HepG2 (cell line): Measurements from ENCODE around the gene PLLP. TPM values are rescaled to one million over a fixed set of nuclear protein-coding genes. Genes with fewer than 3 reads are reported as not detected.

Experiments used
- ATAC-seq: fragments of 200-7000 bp; cut with Tn5 transposase; 3 replicates; pipeline ENCODE4 v1.9.1; 2020; ENCODE audit warnings: mild to moderate bottlenecking, moderate library complexity
- BruUV-seq: library from RNA; stranded (reverse); fragments of 400-500 nt; replicated peaks from 2 replicates; lab custom pipeline; 2021; lab: Mats Ljungman, UMichigan
- CTCF ChIA-PET: fragments of 300-600 bp; formaldehyde crosslinking; extraction: SDS; loops from one replicate; lab custom pipeline; 2021; ENCODE audit warnings: low total read pairs, inconsistent platforms, low intra/inter-chr PET ratio; lab: Yijun Ruan, JAX
- POLR2A ChIA-PET: fragments of 350-600 bp; sonication (Branson Sonifier 250); formaldehyde crosslinking; loops from one replicate; lab custom pipeline; 2020; ENCODE audit warnings: antibody characterized with exemption, inconsistent platforms; lab: Yijun Ruan, JAX
- DNase-seq: peaks from one replicate; pipeline ENCODE4 v3.0.0-alpha.2; 2015; ENCODE audit warnings: low spot score
- FAIRE-seq: peaks from 3 replicates; lab custom pipeline; 2011; peaks lifted over from hg19 to GRCh38; lab: Jason Lieb, UNC
- H2AFZ ChIP-seq: one replicate; pipeline ENCODE4 v1.6.1; 2011; ENCODE audit warnings: low read length, inconsistent platforms
- H3K27ac ChIP-seq: fragments of 300-600 bp; 3 replicates; pipeline ENCODE4 v1.8.0; 2011; ENCODE audit warnings: mixed run types, mild to moderate bottlenecking, mixed read lengths, low read length, inconsistent platforms; ENCODE audit not compliant: insufficient read depth; ENCODE audit errors: extremely low read length
- H3K27me3 ChIP-seq, 2 experiments: fragments of 200-600 bp in 1 of 2; 2 replicates in 1 of 2; 3 replicates in 1 of 2; pipeline versions ENCODE4 v1.6.0 to v1.8.0; 2011; ENCODE audit warnings: low read length in 2 of 2, mild to moderate bottlenecking in 2 of 2, moderate library complexity in 2 of 2, inconsistent platforms in 1 of 2; ENCODE audit not compliant: insufficient read depth in 2 of 2, control insufficient read depth in 1 of 2
- H3K36me3 ChIP-seq, 2 experiments: fragments of 200-600 bp in 1 of 2; replicated peaks in 1 of 2; 2 replicates in 1 of 2; 3 replicates in 1 of 2; pipeline versions ENCODE4 v1.5.1 to v1.8.0; 2011; ENCODE audit warnings: low read length in 2 of 2, inconsistent platforms in 1 of 2; ENCODE audit not compliant: insufficient read depth in 2 of 2, control insufficient read depth in 1 of 2
- H3K4me1 ChIP-seq: 2 replicates; pipeline ENCODE4 v1.5.1; 2012; ENCODE audit warnings: low read length, inconsistent platforms; ENCODE audit not compliant: insufficient read depth
- H3K4me2 ChIP-seq: 2 replicates; pipeline ENCODE4 v1.6.0; 2011; ENCODE audit warnings: low read depth, low read length, inconsistent platforms
- H3K4me3 ChIP-seq, 3 experiments: fragments of 200-600 bp in 1 of 3; sonication (generic), shearing (Covaris generic) in 1 of 3; replicated peaks in 1 of 3; 2 replicates each; pipeline ENCODE4 v1.5.1; 2011 to 2016; ENCODE audit warnings: low read length in 3 of 3, inconsistent platforms in 2 of 3, low read depth in 2 of 3, mild to moderate bottlenecking in 2 of 3, control low read depth in 1 of 3, mixed read lengths in 1 of 3; ENCODE audit not compliant: insufficient read depth in 1 of 3
- H3K79me2 ChIP-seq: one replicate; pipeline ENCODE4 v1.6.1; 2011; ENCODE audit warnings: low read length, inconsistent platforms; ENCODE audit not compliant: insufficient read depth
- H3K9ac ChIP-seq: 2 replicates; pipeline ENCODE4 v1.6.0; 2011; ENCODE audit warnings: mild to moderate bottlenecking, low read depth, low read length, inconsistent platforms; ENCODE audit not compliant: insufficient read depth
- H3K9me3 ChIP-seq: 2 replicates; pipeline ENCODE4 v1.5.1; 2012; ENCODE audit warnings: mild to moderate bottlenecking, low read length
- H4K20me1 ChIP-seq: 2 replicates; pipeline ENCODE4 v1.6.0; 2011; ENCODE audit warnings: inconsistent platforms, mild to moderate bottlenecking, low read length, moderate library complexity; ENCODE audit not compliant: insufficient read depth
- FOXA1 ChIP-seq, 2 experiments: fragments of 450-650 bp in 1 of 2; sonication (generic) in 1 of 2; formaldehyde crosslinking in 1 of 2; IDR thresholded peaks; 2 replicates each; pipeline versions ENCODE4 v1.4.0 to v1.6.1; 2016 to 2020; ENCODE audit warnings: missing genetic modification reagents in 1 of 2
- HNF4A ChIP-seq: sonication (generic); formaldehyde crosslinking; IDR thresholded peaks from 2 replicates; pipeline ENCODE4 v1.4.0; 2020; ENCODE audit warnings: missing genetic modification reagents
- ZNF251 ChIP-seq: sonication (generic); formaldehyde crosslinking; IDR thresholded peaks from 2 replicates; pipeline ENCODE4 v1.9.0; 2021; ENCODE audit warnings: mild to moderate bottlenecking, missing genetic modification reagents
- WGBS: methylation state at CpG from one replicate; pipeline ENCODE4 v1.1.6; 2017; ENCODE audit warnings: low lambda C conversion rate; 5-methylcytosine and 5-hydroxymethylcytosine counted together
- in situ Hi-C: cut with HindIII; loops from 2 replicates; pipeline ENCODE4 v1.10.0; 2017; ENCODE audit warnings: low pct_unique_long_range_greater_than_20kb; ENCODE audit not compliant: extremely low pct_ligation_motif_present
- intact Hi-C: fragments of 100-400 bp; cut with micrococcal nuclease; formaldehyde crosslinking; loops from one replicate; pipeline ENCODE4 v1.10.0; 2022; ENCODE audit not compliant: unreplicated experiment
- polyA plus RNA-seq, 8 experiments: library from polyadenylated mRNA; depleted of rRNA in 3 of 8; stranded (reverse) in 7 of 8; unstranded in 1 of 8; fragments of >200 nt; fragmentation: Illumina TruSeq in 4 of 8; extraction: Trizol in 4 of 8; gene quantifications; 2 replicates each; pipeline versions ENCODE4 v1.2.1 to v1.2.3, GENCODE V29; 2011 to 2016; ENCODE audit warnings: low read depth in 4 of 8, missing spikeins in 1 of 8, mixed read lengths in 1 of 8; ENCODE audit not compliant: insufficient read depth in 1 of 8
- total RNA-seq, 5 experiments: library from RNA; depleted of rRNA; stranded (reverse); fragments of >200 nt; fragmentation: Illumina TruSeq; extraction: Trizol; gene quantifications; 2 replicates each; pipeline ENCODE4 v1.2.3, GENCODE V29; 2016; ENCODE audit warnings: low read depth in 1 of 5
- TF ChIP-seq, protein P1 (sequence below): IDR thresholded peaks from 2 replicates; pipeline ENCODE4 v1.6.1; 2016; ENCODE audit warnings: missing compliant biosample characterization, missing genetic modification reagents, borderline replicate concordance

The PLLP gene
- total and polyA plus RNA-seq, 2 of the 13 experiments (the other 11 are each of a cell fraction or from before 2014, with no cell fraction given) = 60.6 to 127 TPM

DNA sequence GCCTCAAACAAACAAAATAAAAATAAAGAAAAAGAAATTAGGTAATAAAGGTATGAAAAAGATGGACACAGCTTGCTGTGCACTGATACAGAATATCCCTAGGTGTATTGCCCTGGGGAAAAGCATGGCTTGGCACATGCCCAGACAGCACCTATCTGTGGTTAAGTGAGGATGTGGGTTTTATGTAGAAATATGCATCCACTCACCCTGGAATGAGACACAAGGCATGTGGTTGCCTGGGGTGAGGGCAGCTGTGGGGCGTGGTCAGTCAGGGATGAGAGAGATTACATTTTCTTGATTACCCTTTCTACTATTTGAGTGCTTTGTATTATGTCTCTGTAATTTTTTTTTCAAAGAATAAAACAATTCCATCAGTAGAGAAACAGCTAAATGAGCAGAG is 6.9 kb downstream of the PLLP start:
- no TSS peak for BruUV-seq
- no peak for ATAC-seq

DNA sequence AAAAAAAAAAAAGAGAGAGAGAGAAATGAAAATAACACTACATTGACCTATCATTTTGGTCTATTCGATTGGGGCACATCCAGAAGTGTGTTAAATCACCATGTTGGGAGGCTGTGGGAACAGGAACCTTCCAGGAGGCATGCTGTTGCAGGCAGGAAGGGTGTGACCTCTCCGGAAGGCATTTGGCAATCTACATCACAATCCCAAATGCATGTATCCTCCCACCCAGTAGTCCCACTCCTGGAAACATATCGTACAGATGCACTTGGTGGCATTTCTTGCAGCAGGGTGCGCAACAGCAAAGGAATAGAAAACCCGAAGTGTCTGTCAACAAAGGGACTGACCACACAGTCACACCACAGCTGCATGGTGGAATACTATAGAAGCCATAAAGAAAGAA is 7.9 kb downstream of the PLLP start:
- intact Hi-C loops = no loop called here
- ATAC-seq (no peak), FAIRE-seq (no peak), DNase-seq (no peak)
- no peak overlapping the region for H3K9ac ChIP-seq
- BruUV-seq = no TSS peak
- peaks cover 3 to 7% of the 10 kb centered on the region in 2 experiments; a peak in 1 of 5 replicates for H3K36me3 ChIP-seq
- peaks cover 52% of the 10 kb centered on the region for H3K79me2 ChIP-seq
- POLR2A ChIA-PET = no interaction called here
- no peak overlapping the region for H3K4me2 ChIP-seq
- CTCF ChIA-PET = no interaction called here
- H3K4me1 ChIP-seq = peaks cover 100% of the 10 kb centered on the region
- TF ChIP-seq FOXA1 (IDR thresholded peaks at IDR 0.05) (no peak), FOXA1 (CRISPR knock-in tag; IDR thresholded peaks at IDR 0.05) (peak; percentile 16; the same call in 1 of the 2 replicates), HNF4A (CRISPR knock-in tag) (no peak)
- no peak overlapping the region for H2AFZ ChIP-seq
- H3K9me3 ChIP-seq = no peaks in the 10 kb centered on the region
- no peak overlapping the region for H3K27ac ChIP-seq
- no peak overlapping the region for H3K4me3 ChIP-seq
- in situ Hi-C loops = no loop called here
- peaks cover 7% of the 10 kb centered on the region; the same call in 1 of the 2 replicates for H4K20me1 ChIP-seq
- 84% methylated on average over 5 of the region's 5 CpGs for WGBS
- H3K27me3 ChIP-seq = no peaks in the 10 kb centered on the region

More for the DNA sequence above, 6.9 kb downstream of the PLLP start:
- H3K4me1 ChIP-seq = peaks cover 100% of the 10 kb centered on the region
- no peak overlapping the region for H3K4me3 ChIP-seq
- no peak overlapping the region for H2AFZ ChIP-seq
- no peaks in the 10 kb centered on the region for H3K27me3 ChIP-seq
- no peak overlapping the region for H3K9ac ChIP-seq
- H3K36me3 ChIP-seq = peaks cover 0 to 7% of the 10 kb centered on the region in 2 experiments; a peak in 1 of 5 replicates
- FAIRE-seq = no peak
- no peaks in the 10 kb centered on the region for H3K9me3 ChIP-seq
- H3K4me2 ChIP-seq = no peak overlapping the region
- TF ChIP-seq ZNF251 (CRISPR knock-in tag) = no peak
- TF ChIP-seq, protein P1, sequence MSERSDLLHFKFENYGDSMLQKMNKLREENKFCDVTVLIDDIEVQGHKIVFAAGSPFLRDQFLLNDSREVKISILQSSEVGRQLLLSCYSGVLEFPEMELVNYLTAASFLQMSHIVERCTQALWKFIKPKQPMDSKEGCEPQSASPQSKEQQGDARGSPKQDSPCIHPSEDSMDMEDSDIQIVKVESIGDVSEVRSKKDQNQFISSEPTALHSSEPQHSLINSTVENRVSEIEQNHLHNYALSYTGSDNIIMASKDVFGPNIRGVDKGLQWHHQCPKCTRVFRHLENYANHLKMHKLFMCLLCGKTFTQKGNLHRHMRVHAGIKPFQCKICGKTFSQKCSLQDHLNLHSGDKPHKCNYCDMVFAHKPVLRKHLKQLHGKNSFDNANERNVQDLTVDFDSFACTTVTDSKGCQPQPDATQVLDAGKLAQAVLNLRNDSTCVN (CRISPR knock-in tag) = 0 out of 2 replicates have a peak, but pooled peaks have one; percentile 16
- TF ChIP-seq, all 625 proteins: peak for 1
- whole genome bisulfite sequencing = 96% methylated on average over 1 of the region's 1 CpG
- in situ Hi-C loops (no loop called here), intact Hi-C loops (no loop called here)
- ChIA-PET POLR2A (interaction anchor here (3.1 kb wide), 1 partner anchor 32 kb away, joined by 20 read pairs; the partner anchor contains the start of gene ARL2BP), CTCF (no interaction called here)
- no peak for DNase-seq
- Histone ChIP-seq H3K27ac (no peak overlapping the region), H4K20me1 (0 out of 2 replicates have a peak, but pooled peaks cover 7% of the 10 kb centered on the region), H3K79me2 (peaks cover 57% of the 10 kb centered on the region)
